OCI-LY1 (cell line): ENCODE results near the gene TIMM17B.

Source experiments
- EZH2 ChIP-seq: fragments of 200-600 bp; sonication (generic), shearing (Covaris generic); IDR thresholded peaks from 2 replicates; pipeline ENCODE4 v1.8.0; 2017; ENCODE audit warnings: borderline replicate concordance, mixed run types, mild to moderate bottlenecking, antibody characterized with exemption, low read length, moderate library complexity, mixed read lengths
- TF ChIP-seq, protein P1 (sequence below): fragments of 200-600 bp; sonication (generic), shearing (Covaris generic); IDR thresholded peaks from 2 replicates; pipeline ENCODE4 v1.5.1; 2017; ENCODE audit warnings: mild to moderate bottlenecking, antibody characterized with exemption, low read length, moderate library complexity, mixed read lengths

- TF ChIP-seq, protein P1, sequence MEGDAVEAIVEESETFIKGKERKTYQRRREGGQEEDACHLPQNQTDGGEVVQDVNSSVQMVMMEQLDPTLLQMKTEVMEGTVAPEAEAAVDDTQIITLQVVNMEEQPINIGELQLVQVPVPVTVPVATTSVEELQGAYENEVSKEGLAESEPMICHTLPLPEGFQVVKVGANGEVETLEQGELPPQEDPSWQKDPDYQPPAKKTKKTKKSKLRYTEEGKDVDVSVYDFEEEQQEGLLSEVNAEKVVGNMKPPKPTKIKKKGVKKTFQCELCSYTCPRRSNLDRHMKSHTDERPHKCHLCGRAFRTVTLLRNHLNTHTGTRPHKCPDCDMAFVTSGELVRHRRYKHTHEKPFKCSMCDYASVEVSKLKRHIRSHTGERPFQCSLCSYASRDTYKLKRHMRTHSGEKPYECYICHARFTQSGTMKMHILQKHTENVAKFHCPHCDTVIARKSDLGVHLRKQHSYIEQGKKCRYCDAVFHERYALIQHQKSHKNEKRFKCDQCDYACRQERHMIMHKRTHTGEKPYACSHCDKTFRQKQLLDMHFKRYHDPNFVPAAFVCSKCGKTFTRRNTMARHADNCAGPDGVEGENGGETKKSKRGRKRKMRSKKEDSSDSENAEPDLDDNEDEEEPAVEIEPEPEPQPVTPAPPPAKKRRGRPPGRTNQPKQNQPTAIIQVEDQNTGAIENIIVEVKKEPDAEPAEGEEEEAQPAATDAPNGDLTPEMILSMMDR: no peak
- no peak for TF ChIP-seq EZH2
Observed at GRCh38 chrX:48909703-48910294, 12.2 kb upstream of the TIMM17B start.
